HepG2 (cell line): ENCODE results near the gene EARS2. TPM values are rescaled to one million over a fixed set of nuclear protein-coding genes. Genes with fewer than 3 reads are reported as not detected.

Experiments used
- AGO1 ChIP-seq: fragments of 200-400 bp; formaldehyde crosslinking; IDR thresholded peaks from 2 replicates; pipeline ENCODE4 v1.6.1; 2017; ENCODE audit warnings: mild to moderate bottlenecking, low read depth, low read length, moderate library complexity; ENCODE audit not compliant: poor library complexity, severe bottlenecking
- CHD4 ChIP-seq: fragments of 200-600 bp; sonication (generic); IDR thresholded peaks from 2 replicates; pipeline ENCODE4 v1.7.0; 2017; ENCODE audit warnings: mild to moderate bottlenecking, low read length, borderline replicate concordance
- EP300 ChIP-seq, 3 experiments: sonication (generic) in 1 of 3; formaldehyde crosslinking in 1 of 3; IDR thresholded peaks; 2 replicates each; pipeline versions ENCODE4 v1.5.1 to v1.6.1; 2011 to 2020; ENCODE audit warnings: low read depth in 2 of 3, low read length in 2 of 3, borderline replicate concordance in 1 of 3, improper control_type of control experiment in 1 of 3, mild to moderate bottlenecking in 1 of 3, missing genetic modification reagents in 1 of 3, moderate library complexity in 1 of 3
- ETV6 ChIP-seq: sonication (generic); formaldehyde crosslinking; conservative IDR thresholded peaks from 2 replicates; pipeline ENCODE4 v1.4.0; 2020; ENCODE audit warnings: missing genetic modification reagents
- NAIF1 ChIP-seq: sonication (generic); formaldehyde crosslinking; IDR thresholded peaks from 2 replicates; pipeline ENCODE4 v1.5.0; 2020; ENCODE audit warnings: mild to moderate bottlenecking, missing genetic modification reagents, borderline replicate concordance
- PAX8 ChIP-seq: sonication (generic); formaldehyde crosslinking; IDR thresholded peaks from 2 replicates; pipeline ENCODE4 v1.8.0; 2022; ENCODE audit warnings: mild to moderate bottlenecking, missing genetic modification reagents, borderline replicate concordance
- SIX1 ChIP-seq: sonication (generic); formaldehyde crosslinking; IDR thresholded peaks from 2 replicates; pipeline ENCODE4 v1.4.0; 2020; ENCODE audit warnings: missing genetic modification reagents, borderline replicate concordance
- polyA plus RNA-seq, 8 experiments: library from polyadenylated mRNA; depleted of rRNA in 3 of 8; stranded (reverse) in 7 of 8; unstranded in 1 of 8; fragments of >200 nt; fragmentation: Illumina TruSeq in 4 of 8; extraction: Trizol in 4 of 8; gene quantifications; 2 replicates each; pipeline versions ENCODE4 v1.2.1 to v1.2.3, GENCODE V29; 2011 to 2016; ENCODE audit warnings: low read depth in 4 of 8, missing spikeins in 1 of 8, mixed read lengths in 1 of 8; ENCODE audit not compliant: insufficient read depth in 1 of 8
- total RNA-seq, 5 experiments: library from RNA; depleted of rRNA; stranded (reverse); fragments of >200 nt; fragmentation: Illumina TruSeq; extraction: Trizol; gene quantifications; 2 replicates each; pipeline ENCODE4 v1.2.3, GENCODE V29; 2016; ENCODE audit warnings: low read depth in 1 of 5
- TF ChIP-seq, protein P1 (sequence below): sonication (generic); formaldehyde crosslinking; IDR thresholded peaks from 2 replicates; pipeline ENCODE4 v1.5.0; 2020; ENCODE audit warnings: mild to moderate bottlenecking, missing genetic modification reagents, borderline replicate concordance
- TF ChIP-seq, protein P2 (sequence below): sonication (generic); formaldehyde crosslinking; IDR thresholded peaks from 2 replicates; pipeline ENCODE4 v1.8.0; 2022; ENCODE audit warnings: mild to moderate bottlenecking, missing genetic modification reagents, borderline replicate concordance
- TF ChIP-seq, protein P3 (sequence below): sonication (generic); formaldehyde crosslinking; IDR thresholded peaks from 2 replicates; pipeline ENCODE4 v1.5.0; 2020; ENCODE audit warnings: mild to moderate bottlenecking, missing genetic modification reagents, borderline replicate concordance
- TF ChIP-seq, protein P4 (sequence below): sonication (generic); formaldehyde crosslinking; IDR thresholded peaks from 2 replicates; pipeline ENCODE4 v1.4.0; 2020; ENCODE audit warnings: missing genetic modification reagents
- TF ChIP-seq, protein P5 (sequence below): sonication (generic); formaldehyde crosslinking; IDR thresholded peaks from 2 replicates; pipeline ENCODE4 v1.4.0; 2020; ENCODE audit warnings: low read depth, mild to moderate bottlenecking, missing genetic modification reagents
- TF ChIP-seq, protein P6 (sequence below): IDR thresholded peaks from 2 replicates; pipeline ENCODE4 v1.6.1; 2018; ENCODE audit warnings: missing genetic modification reagents, mild to moderate bottlenecking, missing compliant biosample characterization

The EARS2 gene
- total and polyA plus RNA-seq, 2 of the 13 experiments (the other 11 are each of a cell fraction or from before 2014, with no cell fraction given): 49.4 to 80.4 TPM

DNA sequence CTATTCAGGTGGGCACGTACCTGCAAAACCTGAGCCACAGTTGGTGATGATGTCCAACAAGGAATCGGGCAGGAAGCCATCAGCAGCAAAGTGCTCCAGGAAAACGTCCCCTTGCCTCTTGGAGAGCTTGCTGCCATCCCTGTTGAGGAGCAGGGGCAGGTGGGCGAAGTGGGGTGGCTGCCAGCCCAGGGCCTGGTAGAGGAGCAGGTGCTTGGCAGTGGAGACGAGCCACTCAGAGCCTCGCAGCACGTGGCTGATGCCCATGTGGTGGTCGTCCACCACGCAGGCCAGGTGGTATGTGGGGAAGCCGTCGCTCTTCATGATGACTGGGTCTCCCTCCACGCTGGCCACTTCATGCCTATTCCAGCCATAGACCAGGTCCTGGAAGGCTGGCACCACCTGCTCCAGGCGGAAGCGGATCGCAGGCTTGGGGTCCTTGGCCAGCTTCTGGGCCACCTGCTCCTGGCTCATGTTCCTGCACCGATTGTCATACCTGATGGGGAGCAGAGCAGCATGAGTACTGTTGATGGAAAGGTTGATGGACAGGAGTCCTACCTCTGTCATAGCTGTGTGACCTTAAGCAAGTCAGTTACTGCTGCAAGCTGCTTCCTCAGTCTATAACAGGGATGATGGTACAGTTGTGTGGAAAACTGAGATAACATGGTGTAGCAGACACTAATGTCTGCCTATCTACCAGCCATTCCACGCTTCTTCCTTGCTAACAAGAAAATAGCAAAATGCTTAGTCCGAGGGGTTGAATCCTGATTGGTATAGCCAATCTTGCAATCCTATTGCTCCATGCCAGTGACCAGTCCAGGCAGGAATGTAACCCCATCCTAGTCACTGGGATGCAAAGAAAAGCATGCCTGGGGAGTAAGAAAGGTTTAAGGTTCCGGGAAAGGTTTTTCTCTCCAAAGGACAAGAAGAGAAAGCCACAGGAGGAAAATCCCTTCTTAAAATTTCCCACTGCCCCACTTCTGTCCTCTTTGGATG is 22.0 kb downstream of the EARS2 start (continued):
- TF ChIP-seq, protein P1, sequence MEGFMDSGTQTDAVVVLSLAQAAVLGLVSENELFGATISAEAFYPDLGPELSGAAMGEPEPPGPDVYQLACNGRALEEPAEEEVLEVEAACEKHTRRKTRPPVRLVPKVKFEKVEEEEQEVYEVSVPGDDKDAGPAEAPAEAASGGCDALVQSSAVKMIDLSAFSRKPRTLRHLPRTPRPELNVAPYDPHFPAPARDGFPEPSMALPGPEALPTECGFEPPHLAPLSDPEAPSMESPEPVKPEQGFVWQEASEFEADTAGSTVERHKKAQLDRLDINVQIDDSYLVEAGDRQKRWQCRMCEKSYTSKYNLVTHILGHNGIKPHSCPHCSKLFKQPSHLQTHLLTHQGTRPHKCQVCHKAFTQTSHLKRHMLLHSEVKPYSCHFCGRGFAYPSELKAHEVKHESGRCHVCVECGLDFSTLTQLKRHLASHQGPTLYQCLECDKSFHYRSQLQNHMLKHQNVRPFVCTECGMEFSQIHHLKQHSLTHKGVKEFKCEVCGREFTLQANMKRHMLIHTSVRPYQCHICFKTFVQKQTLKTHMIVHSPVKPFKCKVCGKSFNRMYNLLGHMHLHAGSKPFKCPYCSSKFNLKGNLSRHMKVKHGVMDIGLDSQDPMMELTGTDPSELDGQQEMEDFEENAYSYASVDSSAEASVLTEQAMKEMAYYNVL (CRISPR knock-in tag): no peak
- no peak for TF ChIP-seq ETV6
- TF ChIP-seq AGO1: no peak
- TF ChIP-seq EP300 (IDR thresholded peaks at IDR 0.05; ENCODE audit: low read depth in 2 of 2, low read length in 2 of 2): no peak
- no peak for TF ChIP-seq EP300 (CRISPR knock-in tag; IDR thresholded peaks at IDR 0.05; ENCODE audit: borderline replicate concordance)
- TF ChIP-seq, protein P2, sequence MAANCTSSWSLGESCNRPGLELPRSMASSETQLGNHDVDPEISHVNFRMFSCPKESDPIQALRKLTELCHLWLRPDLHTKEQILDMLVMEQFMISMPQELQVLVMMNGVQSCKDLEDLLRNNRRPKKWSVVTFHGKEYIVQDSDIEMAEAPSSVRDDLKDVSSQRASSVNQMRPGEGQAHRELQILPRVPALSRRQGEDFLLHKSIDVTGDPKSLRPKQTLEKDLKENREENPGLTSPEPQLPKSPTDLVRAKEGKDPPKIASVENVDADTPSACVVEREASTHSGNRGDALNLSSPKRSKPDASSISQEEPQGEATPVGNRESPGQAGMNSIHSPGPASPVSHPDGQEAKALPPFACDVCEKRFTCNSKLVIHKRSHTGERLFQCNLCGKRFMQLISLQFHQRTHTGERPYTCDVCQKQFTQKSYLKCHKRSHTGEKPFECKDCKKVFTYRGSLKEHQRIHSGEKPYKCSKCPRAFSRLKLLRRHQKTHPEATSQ (CRISPR knock-in tag): no peak
- TF ChIP-seq, protein P3, sequence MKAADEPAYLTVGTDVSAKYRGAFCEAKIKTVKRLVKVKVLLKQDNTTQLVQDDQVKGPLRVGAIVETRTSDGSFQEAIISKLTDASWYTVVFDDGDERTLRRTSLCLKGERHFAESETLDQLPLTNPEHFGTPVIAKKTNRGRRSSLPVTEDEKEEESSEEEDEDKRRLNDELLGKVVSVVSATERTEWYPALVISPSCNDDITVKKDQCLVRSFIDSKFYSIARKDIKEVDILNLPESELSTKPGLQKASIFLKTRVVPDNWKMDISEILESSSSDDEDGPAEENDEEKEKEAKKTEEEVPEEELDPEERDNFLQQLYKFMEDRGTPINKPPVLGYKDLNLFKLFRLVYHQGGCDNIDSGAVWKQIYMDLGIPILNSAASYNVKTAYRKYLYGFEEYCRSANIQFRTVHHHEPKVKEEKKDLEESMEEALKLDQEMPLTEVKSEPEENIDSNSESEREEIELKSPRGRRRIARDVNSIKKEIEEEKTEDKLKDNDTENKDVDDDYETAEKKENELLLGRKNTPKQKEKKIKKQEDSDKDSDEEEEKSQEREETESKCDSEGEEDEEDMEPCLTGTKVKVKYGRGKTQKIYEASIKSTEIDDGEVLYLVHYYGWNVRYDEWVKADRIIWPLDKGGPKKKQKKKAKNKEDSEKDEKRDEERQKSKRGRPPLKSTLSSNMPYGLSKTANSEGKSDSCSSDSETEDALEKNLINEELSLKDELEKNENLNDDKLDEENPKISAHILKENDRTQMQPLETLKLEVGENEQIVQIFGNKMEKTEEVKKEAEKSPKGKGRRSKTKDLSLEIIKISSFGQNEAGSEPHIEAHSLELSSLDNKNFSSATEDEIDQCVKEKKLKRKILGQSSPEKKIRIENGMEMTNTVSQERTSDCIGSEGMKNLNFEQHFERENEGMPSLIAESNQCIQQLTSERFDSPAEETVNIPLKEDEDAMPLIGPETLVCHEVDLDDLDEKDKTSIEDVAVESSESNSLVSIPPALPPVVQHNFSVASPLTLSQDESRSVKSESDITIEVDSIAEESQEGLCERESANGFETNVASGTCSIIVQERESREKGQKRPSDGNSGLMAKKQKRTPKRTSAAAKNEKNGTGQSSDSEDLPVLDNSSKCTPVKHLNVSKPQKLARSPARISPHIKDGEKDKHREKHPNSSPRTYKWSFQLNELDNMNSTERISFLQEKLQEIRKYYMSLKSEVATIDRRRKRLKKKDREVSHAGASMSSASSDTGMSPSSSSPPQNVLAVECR: no peak
- TF ChIP-seq, protein P4, sequence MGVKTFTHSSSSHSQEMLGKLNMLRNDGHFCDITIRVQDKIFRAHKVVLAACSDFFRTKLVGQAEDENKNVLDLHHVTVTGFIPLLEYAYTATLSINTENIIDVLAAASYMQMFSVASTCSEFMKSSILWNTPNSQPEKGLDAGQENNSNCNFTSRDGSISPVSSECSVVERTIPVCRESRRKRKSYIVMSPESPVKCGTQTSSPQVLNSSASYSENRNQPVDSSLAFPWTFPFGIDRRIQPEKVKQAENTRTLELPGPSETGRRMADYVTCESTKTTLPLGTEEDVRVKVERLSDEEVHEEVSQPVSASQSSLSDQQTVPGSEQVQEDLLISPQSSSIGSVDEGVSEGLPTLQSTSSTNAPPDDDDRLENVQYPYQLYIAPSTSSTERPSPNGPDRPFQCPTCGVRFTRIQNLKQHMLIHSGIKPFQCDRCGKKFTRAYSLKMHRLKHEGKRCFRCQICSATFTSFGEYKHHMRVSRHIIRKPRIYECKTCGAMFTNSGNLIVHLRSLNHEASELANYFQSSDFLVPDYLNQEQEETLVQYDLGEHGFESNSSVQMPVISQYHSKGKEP (CRISPR knock-in tag): no peak
- TF ChIP-seq, protein P5, sequence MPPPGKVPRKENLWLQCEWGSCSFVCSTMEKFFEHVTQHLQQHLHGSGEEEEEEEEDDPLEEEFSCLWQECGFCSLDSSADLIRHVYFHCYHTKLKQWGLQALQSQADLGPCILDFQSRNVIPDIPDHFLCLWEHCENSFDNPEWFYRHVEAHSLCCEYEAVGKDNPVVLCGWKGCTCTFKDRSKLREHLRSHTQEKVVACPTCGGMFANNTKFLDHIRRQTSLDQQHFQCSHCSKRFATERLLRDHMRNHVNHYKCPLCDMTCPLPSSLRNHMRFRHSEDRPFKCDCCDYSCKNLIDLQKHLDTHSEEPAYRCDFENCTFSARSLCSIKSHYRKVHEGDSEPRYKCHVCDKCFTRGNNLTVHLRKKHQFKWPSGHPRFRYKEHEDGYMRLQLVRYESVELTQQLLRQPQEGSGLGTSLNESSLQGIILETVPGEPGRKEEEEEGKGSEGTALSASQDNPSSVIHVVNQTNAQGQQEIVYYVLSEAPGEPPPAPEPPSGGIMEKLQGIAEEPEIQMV (CRISPR knock-in tag): no peak
- no peak for TF ChIP-seq PAX8
- no peak for TF ChIP-seq NAIF1 (CRISPR knock-in tag)
- no peak for TF ChIP-seq SIX1
- no peak for TF ChIP-seq CHD4
- TF ChIP-seq, protein P6, sequence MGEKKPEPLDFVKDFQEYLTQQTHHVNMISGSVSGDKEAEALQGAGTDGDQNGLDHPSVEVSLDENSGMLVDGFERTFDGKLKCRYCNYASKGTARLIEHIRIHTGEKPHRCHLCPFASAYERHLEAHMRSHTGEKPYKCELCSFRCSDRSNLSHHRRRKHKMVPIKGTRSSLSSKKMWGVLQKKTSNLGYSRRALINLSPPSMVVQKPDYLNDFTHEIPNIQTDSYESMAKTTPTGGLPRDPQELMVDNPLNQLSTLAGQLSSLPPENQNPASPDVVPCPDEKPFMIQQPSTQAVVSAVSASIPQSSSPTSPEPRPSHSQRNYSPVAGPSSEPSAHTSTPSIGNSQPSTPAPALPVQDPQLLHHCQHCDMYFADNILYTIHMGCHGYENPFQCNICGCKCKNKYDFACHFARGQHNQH (CRISPR knock-in tag): no peak
